Uterus (tissue), 4 donors: ENCODE measurements around the gene CRYZL1. TPM values are rescaled to one million over a fixed set of nuclear protein-coding genes. Genes with fewer than 3 reads are reported as not detected.

Experiments
- DNase-seq, 2 donors: peaks; one replicate each; pipeline ENCODE4 v3.0.0-alpha.2; 2019 to 2020
- H3K27ac ChIP-seq, 2 donors: fragments of 200-600 bp; sonication (generic); 1 replicate in 1 of 2; 2 replicates in 1 of 2; pipeline ENCODE4 v1.5.1; 2016 to 2018
- H3K27me3 ChIP-seq, 2 donors: fragments of 200-600 bp; sonication (generic); one replicate each; pipeline ENCODE4 v1.5.1; 2018 to 2019; ENCODE audit warnings: control low read depth in 1 of 2
- H3K36me3 ChIP-seq, 2 donors: fragments of 200-600 bp; sonication (generic); one replicate each; pipeline ENCODE4 v1.5.1; 2019; ENCODE audit warnings: control low read depth in 1 of 2
- H3K4me1 ChIP-seq, 2 donors: fragments of 200-600 bp; sonication (generic); one replicate each; pipeline ENCODE4 v1.5.1; 2018 to 2019; ENCODE audit warnings: control low read depth in 1 of 2
- H3K4me3 ChIP-seq, 2 donors: fragments of 200-600 bp; sonication (generic); 1 replicate in 1 of 2; 2 replicates in 1 of 2; pipeline ENCODE4 v1.5.1; 2018 to 2019; ENCODE audit warnings: mild to moderate bottlenecking in 1 of 2
- H3K9me3 ChIP-seq, 2 donors: fragments of 200-600 bp; sonication (generic); one replicate each; pipeline ENCODE4 v1.5.1; 2019; ENCODE audit warnings: control low read depth in 1 of 2
- POLR2A ChIP-seq, 2 donors: fragments of 450-650 bp; IDR thresholded peaks; one replicate each; pipeline ENCODE4 v1.6.1; 2016; ENCODE audit warnings: antibody characterized with exemption in 2 of 2, mild to moderate bottlenecking in 1 of 2, moderate library complexity in 1 of 2
- intact Hi-C: fragments of 100-400 bp; cut with DNase I; formaldehyde crosslinking; loops from one replicate; pipeline ENCODE4 v1.15.1; 2023; ENCODE audit warnings: low total_unique reads
- total RNA-seq, 4 donors: library from RNA; depleted of rRNA in 3 of 4; stranded (reverse); fragments of >200 nt in 3 of 4; gene quantifications; one replicate each; pipeline versions ENCODE4 v1.1.0 to v1.2.4, GENCODE V29; 2014 to 2023
- TF ChIP-seq, protein P1 (sequence below), 4 experiments: fragments of 200-600 bp in 2 of 4; fragments of 450-650 bp in 2 of 4; sonication (generic) in 2 of 4; IDR thresholded peaks; one replicate each; pipeline ENCODE4 v1.5.1; 2016 to 2019; ENCODE audit warnings: antibody characterized with exemption in 4 of 4, mild to moderate bottlenecking in 2 of 4, moderate library complexity in 1 of 4
- donor health status: DM: yes; HTN: yes; CAD: no.

Gene CRYZL1
- total RNA-seq, 4 donors from 2014 or later, result 66.8 to 147 (median 67.3) TPM

DNA sequence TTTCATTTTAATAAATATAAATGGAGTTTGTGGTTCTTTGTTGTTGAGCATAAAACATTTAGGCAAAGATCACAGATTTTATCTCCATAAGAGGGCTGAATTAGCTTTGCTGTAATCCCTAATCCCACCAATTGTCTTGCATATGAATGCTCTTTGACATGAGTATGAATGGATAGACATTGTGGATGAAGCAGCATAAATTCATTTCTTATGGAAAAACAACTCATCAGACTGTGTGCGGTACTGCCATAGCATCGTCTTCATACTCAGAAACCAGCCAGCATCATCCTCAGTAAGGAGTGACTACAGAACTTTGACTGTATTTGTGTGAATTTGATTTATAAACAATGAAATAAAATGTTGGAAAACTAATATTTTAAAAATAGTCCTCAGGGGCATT is 79.2 kb downstream of the CRYZL1 start:
- Histone ChIP-seq H3K4me3 (no peak overlapping the region), H3K36me3 (no peaks in the 10 kb centered on the region), H3K27ac (no peak overlapping the region)

DNA sequence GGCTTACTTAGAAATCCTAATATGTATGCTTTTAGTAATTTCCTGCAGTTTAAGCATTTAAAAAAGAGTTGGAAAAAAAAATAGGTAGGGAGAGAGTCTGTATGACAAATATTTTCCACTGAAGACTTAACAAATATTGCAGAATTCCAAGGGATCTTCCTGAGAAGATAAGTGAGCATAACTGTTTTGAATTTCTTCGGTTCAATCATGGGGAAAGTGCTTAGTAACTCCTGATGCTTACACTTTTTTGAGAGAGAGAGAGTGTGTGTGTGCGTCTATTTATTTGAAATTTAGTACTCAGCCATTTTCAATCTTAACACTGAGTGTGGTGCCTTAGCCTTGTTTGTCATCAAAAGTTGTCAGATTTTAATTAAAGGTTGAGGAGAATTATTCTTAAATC is 80.2 kb downstream of the CRYZL1 start:
- Histone ChIP-seq H3K4me3 (no peak overlapping the region), H3K9me3 (no peaks in the 10 kb centered on the region), H3K4me1 (no peaks in the 10 kb centered on the region), H3K36me3 (no peaks in the 10 kb centered on the region), H3K27ac (no peak overlapping the region), H3K27me3 (no peaks in the 10 kb centered on the region)
- DNase-seq, result no peak
- TF ChIP-seq, protein P1, sequence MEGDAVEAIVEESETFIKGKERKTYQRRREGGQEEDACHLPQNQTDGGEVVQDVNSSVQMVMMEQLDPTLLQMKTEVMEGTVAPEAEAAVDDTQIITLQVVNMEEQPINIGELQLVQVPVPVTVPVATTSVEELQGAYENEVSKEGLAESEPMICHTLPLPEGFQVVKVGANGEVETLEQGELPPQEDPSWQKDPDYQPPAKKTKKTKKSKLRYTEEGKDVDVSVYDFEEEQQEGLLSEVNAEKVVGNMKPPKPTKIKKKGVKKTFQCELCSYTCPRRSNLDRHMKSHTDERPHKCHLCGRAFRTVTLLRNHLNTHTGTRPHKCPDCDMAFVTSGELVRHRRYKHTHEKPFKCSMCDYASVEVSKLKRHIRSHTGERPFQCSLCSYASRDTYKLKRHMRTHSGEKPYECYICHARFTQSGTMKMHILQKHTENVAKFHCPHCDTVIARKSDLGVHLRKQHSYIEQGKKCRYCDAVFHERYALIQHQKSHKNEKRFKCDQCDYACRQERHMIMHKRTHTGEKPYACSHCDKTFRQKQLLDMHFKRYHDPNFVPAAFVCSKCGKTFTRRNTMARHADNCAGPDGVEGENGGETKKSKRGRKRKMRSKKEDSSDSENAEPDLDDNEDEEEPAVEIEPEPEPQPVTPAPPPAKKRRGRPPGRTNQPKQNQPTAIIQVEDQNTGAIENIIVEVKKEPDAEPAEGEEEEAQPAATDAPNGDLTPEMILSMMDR (IDR thresholded peaks at IDR 0.05), result no peak
- intact Hi-C loops, result no loop called here

More for the DNA sequence above, 79.2 kb downstream of the CRYZL1 start:
- no peak for DNase-seq
- no peaks in the 10 kb centered on the region for H3K9me3 ChIP-seq
- H3K4me1 ChIP-seq, result no peaks in the 10 kb centered on the region
- TF ChIP-seq POLR2A (IDR thresholded peaks at IDR 0.05), result no peak
- TF ChIP-seq, protein P1 (IDR thresholded peaks at IDR 0.05), result no peak
- intact Hi-C loops, result no loop called here
- no peaks in the 10 kb centered on the region for H3K27me3 ChIP-seq

DNA sequence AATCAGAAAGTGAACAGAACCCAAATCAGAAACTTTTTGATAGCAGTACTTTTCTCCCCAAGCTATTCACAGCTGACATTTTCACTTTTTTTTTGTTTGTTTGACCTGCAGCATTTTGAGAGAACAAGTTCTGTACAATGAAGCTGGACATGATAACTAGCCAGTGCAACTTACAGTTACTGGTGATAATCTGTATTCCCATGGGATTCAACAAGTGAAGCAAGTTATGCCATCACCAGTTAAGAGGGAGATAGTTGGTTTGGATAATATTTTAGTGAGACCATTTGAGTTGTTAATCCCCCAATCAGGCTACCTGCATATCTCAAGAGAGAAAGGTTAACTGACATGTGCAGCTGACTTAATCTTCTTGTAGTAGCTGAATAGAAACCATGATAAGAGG is 80.6 kb downstream of the CRYZL1 start:
- Histone ChIP-seq H3K4me1 (peaks cover 0 to 1% of the 10 kb centered on the region in 2 donors), H3K4me3 (no peak overlapping the region), H3K36me3 (no peaks in the 10 kb centered on the region), H3K27me3 (no peaks in the 10 kb centered on the region), H3K9me3 (no peaks in the 10 kb centered on the region), H3K27ac (no peak overlapping the region)
- TF ChIP-seq POLR2A (IDR thresholded peaks at IDR 0.05), result no peak
- TF ChIP-seq, protein P1 (IDR thresholded peaks at IDR 0.05), result no peak
- intact Hi-C loops, result no loop called here
- DNase-seq, result no peak

DNA sequence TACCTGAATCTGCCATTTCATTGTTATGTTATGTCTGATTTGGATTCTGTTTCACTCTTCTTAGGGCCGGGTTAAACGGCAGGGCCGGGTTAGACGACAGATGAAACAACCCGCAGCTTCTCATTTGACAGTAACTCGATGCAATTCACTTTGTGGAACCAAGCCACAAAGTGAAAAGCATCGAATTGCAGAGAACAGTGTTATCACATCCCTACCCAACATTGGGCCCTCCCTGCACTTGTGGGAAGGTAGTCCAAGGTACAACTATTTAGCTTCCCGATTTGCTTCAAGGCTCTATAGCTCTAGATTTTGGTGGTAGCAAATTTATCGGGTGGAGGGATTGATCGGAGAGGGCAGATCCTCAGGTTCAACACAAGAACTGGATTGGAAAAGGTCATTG is 81.7 kb downstream of the CRYZL1 start:
- intact Hi-C loops, result no loop called here
- no peaks in the 10 kb centered on the region for H3K9me3 ChIP-seq
- peaks cover 0 to 7% of the 10 kb centered on the region in 2 donors for H3K4me1 ChIP-seq
- DNase-seq, result no peak
- H3K27ac ChIP-seq, result no peak overlapping the region
- H3K4me3 ChIP-seq, result no peak overlapping the region
- no peaks in the 10 kb centered on the region for H3K36me3 ChIP-seq
- TF ChIP-seq, protein P1 (IDR thresholded peaks at IDR 0.05), result no peak
- no peak for TF ChIP-seq POLR2A (IDR thresholded peaks at IDR 0.05)
- no peaks in the 10 kb centered on the region for H3K27me3 ChIP-seq

DNA sequence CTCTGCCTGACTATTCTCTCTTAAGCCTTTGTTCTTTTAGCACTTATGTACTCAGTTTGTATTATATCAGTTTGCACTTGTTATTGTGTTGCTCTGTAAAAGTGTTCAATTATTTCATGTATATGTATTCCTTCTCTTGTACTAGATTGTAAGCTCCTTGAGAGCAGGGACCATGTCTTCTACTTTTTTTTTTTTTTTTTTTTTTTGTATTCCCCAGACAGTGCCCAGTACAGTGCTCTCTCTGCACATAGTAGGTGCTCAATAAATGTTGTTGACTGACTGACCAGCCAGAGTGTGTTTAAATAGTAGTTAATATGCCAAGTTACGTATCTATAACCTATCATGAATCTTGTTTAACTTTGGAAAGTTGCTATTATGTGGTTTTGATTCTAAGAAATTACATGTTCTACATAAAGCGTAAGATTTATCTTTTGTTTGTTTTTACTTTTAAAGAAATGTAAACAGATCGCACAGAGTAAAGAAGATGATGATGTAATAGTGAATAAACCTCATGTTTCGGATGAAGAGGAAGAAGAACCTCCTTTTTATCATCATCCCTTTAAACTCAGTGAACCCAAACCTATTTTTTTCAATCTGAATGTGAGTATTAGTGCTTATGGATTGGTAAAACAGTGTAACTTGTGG is 82.6 kb downstream of the CRYZL1 start:
- Histone ChIP-seq H3K27me3 (no peaks in the 10 kb centered on the region), H3K27ac (no peak overlapping the region), H3K4me3 (no peak overlapping the region), H3K36me3 (no peaks in the 10 kb centered on the region), H3K9me3 (no peaks in the 10 kb centered on the region), H3K4me1 (peaks cover 0 to 7% of the 10 kb centered on the region in 2 donors)
- intact Hi-C loops, result no loop called here
- TF ChIP-seq, protein P1 (IDR thresholded peaks at IDR 0.05), result no peak
- TF ChIP-seq POLR2A (IDR thresholded peaks at IDR 0.05), result no peak
- no peak for DNase-seq
